Measurements from ENCODE around the gene ENG. TPM values are rescaled to one million over a fixed set of nuclear protein-coding genes. Genes with fewer than 3 reads are reported as not detected.

The ENG gene
- 10 to 100 TPM; 11.4 to 19.3 TPM for total RNA-seq

GRCh38 chr9:127854184-127854806 lies at the start of gene ENG:
Gene ENG (minus strand): TSS chr9:127854658. CDS start chr9:127854355, 303 bp downstream.

GRCh38 chr9:127899128-127899943 lies 44.9 kb upstream of the ENG start, which contains the start of gene ST6GALNAC6:
Gene ST6GALNAC6 (minus strand): TSS chr9:127899603. CDS start chr9:127897981, 1,622 bp downstream.

GRCh38 chr9:127877566-127877998 lies 23.1 kb upstream of the ENG start, which contains the start of gene AK1:
Gene AK1 (minus strand): TSS chr9:127877675. CDS start chr9:127874617, 3,058 bp downstream.

GRCh38 chr9:127802576-127803443 lies 51.6 kb downstream of the ENG start, which contains the start of gene FPGS:
Gene FPGS (plus strand): TSS chr9:127802882. CDS start chr9:127802925, 43 bp downstream.

GRCh38 chr9:127785933-127786772 lies 68.3 kb downstream of the ENG start, which contains the start of gene CDK9:
Gene CDK9 (plus strand): TSS chr9:127786034. CDS start chr9:127786149, 115 bp downstream.

GRCh38 chr9:127778280-127779135 lies 76.0 kb downstream of the ENG start, which contains the start of gene SH2D3C:
Gene SH2D3C (minus strand): TSS chr9:127778666. CDS start chr9:127778627, 39 bp downstream.

Small RNAs within 50 kb of the gene (small RNA-seq; reads per million reads assigned to genes)
- gene MIR4672 = 0.26 to 1.2 reads per million in 2 donors
- gene RF00019 = 0 reads per million in 2 donors
- gene RNA5SP296 = 0 reads per million in 2 donors

Other genes starting within 250 kb of the ENG start
- 10 to 100 TPM; 71.6 to 79.3 TPM for gene STXBP1, start 242.4 kb downstream of the ENG start, total RNA-seq
- gene CFAP157, start 147.7 kb downstream of the ENG start, total RNA-seq = under 1 TPM in 1 of 2 donors, not detected in 1; under 0.01 TPM
- gene PTRH1, start 139.0 kb downstream of the ENG start, total RNA-seq = 10 to 100 TPM; 19.6 to 28.0 TPM
- under 1 TPM in 1 of 2 donors, not detected in 1; under 0.01 TPM for gene TTC16, start 138.6 kb downstream of the ENG start, total RNA-seq
- gene TOR2A, start 119.4 kb downstream of the ENG start, total RNA-seq = 1 to 10 TPM; 6.5 to 7.7 TPM
- gene SH2D3C, start 76.0 kb downstream of the ENG start, total RNA-seq = 1 to 10 TPM in 1 of 2 donors, under 1 TPM in 1; under 0.01 to 1.3 TPM
- 10 to 100 TPM; 32.3 to 44.3 TPM for gene CDK9, start 68.6 kb downstream of the ENG start, total RNA-seq
- 10 to 100 TPM; 54.4 to 66.3 TPM for gene FPGS, start 51.8 kb downstream of the ENG start, total RNA-seq
- gene AK1, start 23.0 kb upstream of the ENG start, total RNA-seq = 10 to 100 TPM; 42.0 to 53.9 TPM
- gene ST6GALNAC6, start 44.9 kb upstream of the ENG start, total RNA-seq = 10 to 100 TPM; 13.0 to 14.8 TPM
- gene ST6GALNAC4, start 62.4 kb upstream of the ENG start, total RNA-seq = 1 to 10 TPM; 5.2 to 8.3 TPM
- under 1 TPM; 0.33 to 0.34 TPM for gene PIP5KL1, start 76.1 kb upstream of the ENG start, total RNA-seq
- 10 to 100 TPM; 12.0 to 18.3 TPM for gene DPM2, start 83.2 kb upstream of the ENG start, total RNA-seq
- gene EEIG1, start 126.3 kb upstream of the ENG start, total RNA-seq = 10 to 100 TPM in 1 of 2 donors, 1 to 10 TPM in 1; 7.3 to 27.5 TPM
- 1 to 10 TPM; 5.9 to 7.3 TPM for gene NAIF1, start 212.7 kb upstream of the ENG start, total RNA-seq
- 10 to 100 TPM; 22.0 to 31.0 TPM for gene SLC25A25, start 213.6 kb upstream of the ENG start, total RNA-seq